ENCODE data around the gene HLA-DRB5. TPM values are rescaled to one million over a fixed set of nuclear protein-coding genes. Genes with fewer than 3 reads are reported as not detected.
A peak's percentile ranks its signal among the peaks of the same experiment; 100 is the strongest.

HLA-DRB5 gene
- total RNA-seq (2014; rRNA removed; shearing (Covaris generic)) (not detected in 2 replicates), polyA plus RNA-seq (2016; fragmentation: Nextera tagmentation; extraction: Ambion mirVana) (not detected in 2 replicates)
- long read RNA-seq = 0 reads

DNA sequence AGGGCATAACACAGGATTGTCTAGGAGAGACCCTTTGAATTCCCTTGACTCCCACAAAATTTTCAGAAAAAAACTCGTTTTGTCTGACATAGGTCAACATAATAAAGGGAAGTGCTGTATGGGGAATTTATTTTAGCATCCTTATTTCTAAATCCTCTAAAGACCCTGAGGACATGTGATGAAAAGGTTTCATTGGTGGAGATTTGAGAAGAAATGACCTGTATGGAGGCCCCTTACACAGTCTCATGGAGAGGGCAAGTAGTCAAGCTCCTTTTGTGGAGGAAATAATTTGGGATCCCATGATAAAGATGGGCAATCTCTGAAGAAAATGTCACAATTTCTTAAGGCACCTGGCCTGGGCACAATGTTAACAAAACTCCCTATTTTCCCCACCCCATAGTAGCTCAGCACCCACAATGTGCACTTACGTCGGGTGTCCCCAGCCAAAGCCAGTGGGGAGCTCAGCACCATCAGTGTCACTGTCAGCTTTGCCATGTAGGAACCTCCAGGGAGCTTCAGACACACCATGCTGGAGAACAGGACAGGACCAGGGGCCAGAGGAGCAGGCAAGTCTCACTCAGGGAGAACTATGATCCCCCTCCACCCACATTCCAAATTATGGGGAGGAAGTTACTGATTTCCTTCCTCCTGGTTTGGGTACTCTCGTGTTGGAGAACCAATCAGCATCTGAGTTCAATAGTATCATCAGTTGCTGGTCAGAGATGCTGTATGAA, at the start of gene HLA-DRB5:
HLA-DRB5 (minus strand) TSS at position 591 of the 734 bp plus-strand sequence; CDS start at position 528, 63 bp downstream.
- Histone ChIP-seq H3K79me2 (replicated peaks; ENCODE audit: insufficient read depth) (no peaks in the 10 kb centered on the region), H3K9me2 (ENCODE audit: insufficient read depth) (no peaks in the 10 kb centered on the region), H3K4me2 (no peak within 1 kb of the TSS), H3K4me1 (ENCODE audit: insufficient read depth) (no peaks in the 10 kb centered on the region), H3K27me3 (ENCODE audit: insufficient read depth) (no peaks in the 10 kb centered on the region), H3K4me3 (no peak within 1 kb of the TSS), H3K27ac (ENCODE audit: low read depth) (no peak within 1 kb of the TSS), H3K36me3 (ENCODE audit: insufficient read depth) (no peaks in the 10 kb centered on the region), H2AFZ (no peak within 1 kb of the TSS), H4K20me1 (replicated peaks; ENCODE audit: insufficient read depth) (no peaks in the 10 kb centered on the region), H3F3A (replicated peaks; ENCODE audit: low read depth) (no peaks in the 10 kb centered on the region)
- H3K27me3 Mint-ChIP-seq (ENCODE audit: insufficient read depth, low read depth, poor library complexity) = no peaks in the 10 kb centered on the region
- no peaks in the 10 kb centered on the region for H3K4me1 Mint-ChIP-seq
- H3K4me3 Mint-ChIP-seq = no peak within 1 kb of the TSS
- ATAC-seq (peak; percentile 90), DNase-seq (ENCODE audit: low spot score) (peak; percentile 56)
- no peak within 1 kb of the TSS for H3K27ac Mint-ChIP-seq
- H3K36me3 Mint-ChIP-seq (ENCODE audit: low read depth) = no peaks in the 10 kb centered on the region
- no peaks in the 10 kb centered on the region for H3K9me3 Mint-ChIP-seq
- TF ChIP-seq POLR2AphosphoS5 (IDR thresholded peaks at IDR 0.05; ENCODE audit: low read depth) (no peak), EZH2phosphoT487 (IDR thresholded peaks at IDR 0.05; ENCODE audit: unreplicated experiment) (no peak), ZNF114 (CRISPR knock-in tag; IDR thresholded peaks at IDR 0.05) (no peak), ZNF331 (CRISPR knock-in tag; IDR thresholded peaks at IDR 0.05; ENCODE audit: low read depth) (no peak), JUNB (IDR thresholded peaks at IDR 0.05; ENCODE audit: unreplicated experiment) (no peak), CREB1 (CRISPR knock-in tag; IDR thresholded peaks at IDR 0.05; ENCODE audit: low read depth) (no peak), STAT1 (IDR thresholded peaks at IDR 0.05; ENCODE audit: unreplicated experiment) (no peak), EZH2 (IDR thresholded peaks at IDR 0.05; ENCODE audit: low read depth, unreplicated experiment) (no peak), NANOG (IDR thresholded peaks at IDR 0.05; ENCODE audit: borderline replicate concordance) (no peak)
- TF ChIP-seq, protein P1, sequence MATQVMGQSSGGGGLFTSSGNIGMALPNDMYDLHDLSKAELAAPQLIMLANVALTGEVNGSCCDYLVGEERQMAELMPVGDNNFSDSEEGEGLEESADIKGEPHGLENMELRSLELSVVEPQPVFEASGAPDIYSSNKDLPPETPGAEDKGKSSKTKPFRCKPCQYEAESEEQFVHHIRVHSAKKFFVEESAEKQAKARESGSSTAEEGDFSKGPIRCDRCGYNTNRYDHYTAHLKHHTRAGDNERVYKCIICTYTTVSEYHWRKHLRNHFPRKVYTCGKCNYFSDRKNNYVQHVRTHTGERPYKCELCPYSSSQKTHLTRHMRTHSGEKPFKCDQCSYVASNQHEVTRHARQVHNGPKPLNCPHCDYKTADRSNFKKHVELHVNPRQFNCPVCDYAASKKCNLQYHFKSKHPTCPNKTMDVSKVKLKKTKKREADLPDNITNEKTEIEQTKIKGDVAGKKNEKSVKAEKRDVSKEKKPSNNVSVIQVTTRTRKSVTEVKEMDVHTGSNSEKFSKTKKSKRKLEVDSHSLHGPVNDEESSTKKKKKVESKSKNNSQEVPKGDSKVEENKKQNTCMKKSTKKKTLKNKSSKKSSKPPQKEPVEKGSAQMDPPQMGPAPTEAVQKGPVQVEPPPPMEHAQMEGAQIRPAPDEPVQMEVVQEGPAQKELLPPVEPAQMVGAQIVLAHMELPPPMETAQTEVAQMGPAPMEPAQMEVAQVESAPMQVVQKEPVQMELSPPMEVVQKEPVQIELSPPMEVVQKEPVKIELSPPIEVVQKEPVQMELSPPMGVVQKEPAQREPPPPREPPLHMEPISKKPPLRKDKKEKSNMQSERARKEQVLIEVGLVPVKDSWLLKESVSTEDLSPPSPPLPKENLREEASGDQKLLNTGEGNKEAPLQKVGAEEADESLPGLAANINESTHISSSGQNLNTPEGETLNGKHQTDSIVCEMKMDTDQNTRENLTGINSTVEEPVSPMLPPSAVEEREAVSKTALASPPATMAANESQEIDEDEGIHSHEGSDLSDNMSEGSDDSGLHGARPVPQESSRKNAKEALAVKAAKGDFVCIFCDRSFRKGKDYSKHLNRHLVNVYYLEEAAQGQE (IDR thresholded peaks at IDR 0.05; ENCODE audit: unreplicated experiment) = no peak
- TF ChIP-seq, protein P2, sequence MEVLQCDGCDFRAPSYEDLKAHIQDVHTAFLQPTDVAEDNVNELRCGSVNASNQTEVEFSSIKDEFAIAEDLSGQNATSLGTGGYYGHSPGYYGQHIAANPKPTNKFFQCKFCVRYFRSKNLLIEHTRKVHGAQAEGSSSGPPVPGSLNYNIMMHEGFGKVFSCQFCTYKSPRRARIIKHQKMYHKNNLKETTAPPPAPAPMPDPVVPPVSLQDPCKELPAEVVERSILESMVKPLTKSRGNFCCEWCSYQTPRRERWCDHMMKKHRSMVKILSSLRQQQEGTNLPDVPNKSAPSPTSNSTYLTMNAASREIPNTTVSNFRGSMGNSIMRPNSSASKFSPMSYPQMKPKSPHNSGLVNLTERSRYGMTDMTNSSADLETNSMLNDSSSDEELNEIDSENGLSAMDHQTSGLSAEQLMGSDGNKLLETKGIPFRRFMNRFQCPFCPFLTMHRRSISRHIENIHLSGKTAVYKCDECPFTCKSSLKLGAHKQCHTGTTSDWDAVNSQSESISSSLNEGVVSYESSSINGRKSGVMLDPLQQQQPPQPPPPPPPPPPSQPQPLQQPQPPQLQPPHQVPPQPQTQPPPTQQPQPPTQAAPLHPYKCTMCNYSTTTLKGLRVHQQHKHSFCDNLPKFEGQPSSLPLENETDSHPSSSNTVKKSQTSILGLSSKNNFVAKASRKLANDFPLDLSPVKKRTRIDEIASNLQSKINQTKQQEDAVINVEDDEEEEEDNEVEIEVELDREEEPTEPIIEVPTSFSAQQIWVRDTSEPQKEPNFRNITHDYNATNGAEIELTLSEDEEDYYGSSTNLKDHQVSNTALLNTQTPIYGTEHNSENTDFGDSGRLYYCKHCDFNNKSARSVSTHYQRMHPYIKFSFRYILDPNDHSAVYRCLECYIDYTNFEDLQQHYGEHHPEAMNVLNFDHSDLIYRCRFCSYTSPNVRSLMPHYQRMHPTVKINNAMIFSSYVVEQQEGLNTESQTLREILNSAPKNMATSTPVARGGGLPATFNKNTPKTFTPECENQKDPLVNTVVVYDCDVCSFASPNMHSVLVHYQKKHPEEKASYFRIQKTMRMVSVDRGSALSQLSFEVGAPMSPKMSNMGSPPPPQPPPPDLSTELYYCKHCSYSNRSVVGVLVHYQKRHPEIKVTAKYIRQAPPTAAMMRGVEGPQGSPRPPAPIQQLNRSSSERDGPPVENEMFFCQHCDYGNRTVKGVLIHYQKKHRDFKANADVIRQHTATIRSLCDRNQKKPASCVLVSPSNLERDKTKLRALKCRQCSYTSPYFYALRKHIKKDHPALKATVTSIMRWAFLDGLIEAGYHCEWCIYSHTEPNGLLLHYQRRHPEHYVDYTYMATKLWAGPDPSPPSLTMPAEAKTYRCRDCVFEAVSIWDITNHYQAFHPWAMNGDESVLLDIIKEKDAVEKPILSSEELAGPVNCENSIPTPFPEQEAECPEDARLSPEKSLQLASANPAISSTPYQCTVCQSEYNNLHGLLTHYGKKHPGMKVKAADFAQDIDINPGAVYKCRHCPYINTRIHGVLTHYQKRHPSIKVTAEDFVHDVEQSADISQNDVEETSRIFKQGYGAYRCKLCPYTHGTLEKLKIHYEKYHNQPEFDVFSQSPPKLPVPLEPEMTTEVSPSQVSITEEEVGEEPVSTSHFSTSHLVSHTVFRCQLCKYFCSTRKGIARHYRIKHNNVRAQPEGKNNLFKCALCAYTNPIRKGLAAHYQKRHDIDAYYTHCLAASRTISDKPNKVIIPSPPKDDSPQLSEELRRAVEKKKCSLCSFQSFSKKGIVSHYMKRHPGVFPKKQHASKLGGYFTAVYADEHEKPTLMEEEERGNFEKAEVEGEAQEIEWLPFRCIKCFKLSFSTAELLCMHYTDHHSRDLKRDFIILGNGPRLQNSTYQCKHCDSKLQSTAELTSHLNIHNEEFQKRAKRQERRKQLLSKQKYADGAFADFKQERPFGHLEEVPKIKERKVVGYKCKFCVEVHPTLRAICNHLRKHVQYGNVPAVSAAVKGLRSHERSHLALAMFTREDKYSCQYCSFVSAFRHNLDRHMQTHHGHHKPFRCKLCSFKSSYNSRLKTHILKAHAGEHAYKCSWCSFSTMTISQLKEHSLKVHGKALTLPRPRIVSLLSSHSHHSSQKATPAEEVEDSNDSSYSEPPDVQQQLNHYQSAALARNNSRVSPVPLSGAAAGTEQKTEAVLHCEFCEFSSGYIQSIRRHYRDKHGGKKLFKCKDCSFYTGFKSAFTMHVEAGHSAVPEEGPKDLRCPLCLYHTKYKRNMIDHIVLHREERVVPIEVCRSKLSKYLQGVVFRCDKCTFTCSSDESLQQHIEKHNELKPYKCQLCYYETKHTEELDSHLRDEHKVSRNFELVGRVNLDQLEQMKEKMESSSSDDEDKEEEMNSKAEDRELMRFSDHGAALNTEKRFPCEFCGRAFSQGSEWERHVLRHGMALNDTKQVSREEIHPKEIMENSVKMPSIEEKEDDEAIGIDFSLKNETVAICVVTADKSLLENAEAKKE (CRISPR knock-in tag; IDR thresholded peaks at IDR 0.05) = no peak
- TF ChIP-seq, protein P3, sequence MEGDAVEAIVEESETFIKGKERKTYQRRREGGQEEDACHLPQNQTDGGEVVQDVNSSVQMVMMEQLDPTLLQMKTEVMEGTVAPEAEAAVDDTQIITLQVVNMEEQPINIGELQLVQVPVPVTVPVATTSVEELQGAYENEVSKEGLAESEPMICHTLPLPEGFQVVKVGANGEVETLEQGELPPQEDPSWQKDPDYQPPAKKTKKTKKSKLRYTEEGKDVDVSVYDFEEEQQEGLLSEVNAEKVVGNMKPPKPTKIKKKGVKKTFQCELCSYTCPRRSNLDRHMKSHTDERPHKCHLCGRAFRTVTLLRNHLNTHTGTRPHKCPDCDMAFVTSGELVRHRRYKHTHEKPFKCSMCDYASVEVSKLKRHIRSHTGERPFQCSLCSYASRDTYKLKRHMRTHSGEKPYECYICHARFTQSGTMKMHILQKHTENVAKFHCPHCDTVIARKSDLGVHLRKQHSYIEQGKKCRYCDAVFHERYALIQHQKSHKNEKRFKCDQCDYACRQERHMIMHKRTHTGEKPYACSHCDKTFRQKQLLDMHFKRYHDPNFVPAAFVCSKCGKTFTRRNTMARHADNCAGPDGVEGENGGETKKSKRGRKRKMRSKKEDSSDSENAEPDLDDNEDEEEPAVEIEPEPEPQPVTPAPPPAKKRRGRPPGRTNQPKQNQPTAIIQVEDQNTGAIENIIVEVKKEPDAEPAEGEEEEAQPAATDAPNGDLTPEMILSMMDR (conservative IDR thresholded peaks at IDR 0.05; ENCODE audit: low read depth in 2 of 2) = no peak
- TF ChIP-seq, protein P4, sequence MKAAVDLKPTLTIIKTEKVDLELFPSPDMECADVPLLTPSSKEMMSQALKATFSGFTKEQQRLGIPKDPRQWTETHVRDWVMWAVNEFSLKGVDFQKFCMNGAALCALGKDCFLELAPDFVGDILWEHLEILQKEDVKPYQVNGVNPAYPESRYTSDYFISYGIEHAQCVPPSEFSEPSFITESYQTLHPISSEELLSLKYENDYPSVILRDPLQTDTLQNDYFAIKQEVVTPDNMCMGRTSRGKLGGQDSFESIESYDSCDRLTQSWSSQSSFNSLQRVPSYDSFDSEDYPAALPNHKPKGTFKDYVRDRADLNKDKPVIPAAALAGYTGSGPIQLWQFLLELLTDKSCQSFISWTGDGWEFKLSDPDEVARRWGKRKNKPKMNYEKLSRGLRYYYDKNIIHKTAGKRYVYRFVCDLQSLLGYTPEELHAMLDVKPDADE (IDR thresholded peaks at IDR 0.05) = no peak

Data from GM23338 (cell line).